Psoas muscle (tissue), 8 donors: ENCODE results near the gene LRAT. TPM values are rescaled to one million over a fixed set of nuclear protein-coding genes. Genes with fewer than 3 reads are reported as not detected.
A peak's percentile ranks its signal among the peaks of the same experiment; 100 is the strongest.

Source experiments
- ATAC-seq, 4 donors: fragments of 200-7000 bp; cut with Tn5 transposase; one replicate each; pipeline ENCODE4 v1.9.1; 2020; ENCODE audit warnings: moderate library complexity in 3 of 4, mild to moderate bottlenecking in 2 of 4
- DNase-seq, 2 donors: peaks; one replicate each; pipeline ENCODE4 v3.0.0-alpha.2; 2020
- H3K27ac ChIP-seq: fragments of 200-600 bp; one replicate; pipeline ENCODE4 v1.8.0; 2022
- H3K27me3 ChIP-seq, 3 donors: fragments of 200-600 bp in 1 of 3; one replicate each; pipeline versions ENCODE4 v1.6.1 to v1.8.0; 2013 to 2022; ENCODE audit warnings: low read length in 2 of 3, mild to moderate bottlenecking in 2 of 3, moderate library complexity in 1 of 3; ENCODE audit not compliant: insufficient read depth in 3 of 3
- H3K36me3 ChIP-seq, 2 donors: fragments of 200-600 bp in 1 of 2; one replicate each; pipeline versions ENCODE4 v1.6.1 to v1.8.0; 2013 to 2022; ENCODE audit warnings: low read depth in 1 of 2, mild to moderate bottlenecking in 1 of 2, moderate library complexity in 1 of 2; ENCODE audit not compliant: insufficient read depth in 1 of 2
- H3K4me1 ChIP-seq: fragments of 200-600 bp; one replicate; pipeline ENCODE4 v1.8.0; 2022
- H3K4me3 ChIP-seq: fragments of 200-600 bp; one replicate; pipeline ENCODE4 v1.8.0; 2022; ENCODE audit warnings: mild to moderate bottlenecking
- H3K9me3 ChIP-seq: fragments of 200-600 bp; one replicate; pipeline ENCODE4 v1.8.0; 2022
- WGBS, 3 donors: extraction: QIAGEN DNeasy Blood & Tissue Kit; methylation state at CpG; one replicate each; pipeline versions ENCODE4 v1.1.6 to v1.1.7; 2013; 5-methylcytosine and 5-hydroxymethylcytosine counted together
- intact Hi-C, 2 donors: fragments of 100-400 bp; cut with DNase I; formaldehyde crosslinking; loops; one replicate each; pipeline versions ENCODE4 v1.11.0 to v1.14.2; 2022
- polyA plus RNA-seq, 3 donors: library from polyadenylated mRNA; stranded (reverse); fragments of 200-250 nt; gene quantifications; one replicate each; pipeline ENCODE4 v1.2.3, GENCODE V29; 2013
- total RNA-seq, 4 donors: library from RNA; stranded (reverse); fragmentation: NEBNext Ultra II Directional in 2 of 4; extraction: Animal tissue kit (Norgen Biotek cat#: 25700) in 2 of 4; gene quantifications; one replicate each; pipeline versions ENCODE4 v1.2.1 to v1.2.4, GENCODE V29; 2021 to 2023
- TF ChIP-seq, protein P1 (sequence below): fragments of 200-600 bp; IDR thresholded peaks from one replicate; pipeline ENCODE4 v1.8.0; 2022; ENCODE audit warnings: antibody characterized with exemption
- donor health status: healthy with polysubstance abuse.
- donor health status: DM: no; HTN: no; CAD: no; lungs with moderate emphysema.
- donor health status: Bipolar disorder and iron deficiency.
- donor health status: healthy.
- donor health status: DM: yes; HTN: yes; CAD: no.
- donor health status: DM: no; HTN: no; CAD: no.
- donor health status: DM: no; HTN: no; CAD: no.
- donor health status: DM: yes; HTN: yes; CAD: no.

The LRAT gene
- total and polyA plus RNA-seq, 7 donors: 0.01 to 0.05 TPM; not detected in 5

DNA sequence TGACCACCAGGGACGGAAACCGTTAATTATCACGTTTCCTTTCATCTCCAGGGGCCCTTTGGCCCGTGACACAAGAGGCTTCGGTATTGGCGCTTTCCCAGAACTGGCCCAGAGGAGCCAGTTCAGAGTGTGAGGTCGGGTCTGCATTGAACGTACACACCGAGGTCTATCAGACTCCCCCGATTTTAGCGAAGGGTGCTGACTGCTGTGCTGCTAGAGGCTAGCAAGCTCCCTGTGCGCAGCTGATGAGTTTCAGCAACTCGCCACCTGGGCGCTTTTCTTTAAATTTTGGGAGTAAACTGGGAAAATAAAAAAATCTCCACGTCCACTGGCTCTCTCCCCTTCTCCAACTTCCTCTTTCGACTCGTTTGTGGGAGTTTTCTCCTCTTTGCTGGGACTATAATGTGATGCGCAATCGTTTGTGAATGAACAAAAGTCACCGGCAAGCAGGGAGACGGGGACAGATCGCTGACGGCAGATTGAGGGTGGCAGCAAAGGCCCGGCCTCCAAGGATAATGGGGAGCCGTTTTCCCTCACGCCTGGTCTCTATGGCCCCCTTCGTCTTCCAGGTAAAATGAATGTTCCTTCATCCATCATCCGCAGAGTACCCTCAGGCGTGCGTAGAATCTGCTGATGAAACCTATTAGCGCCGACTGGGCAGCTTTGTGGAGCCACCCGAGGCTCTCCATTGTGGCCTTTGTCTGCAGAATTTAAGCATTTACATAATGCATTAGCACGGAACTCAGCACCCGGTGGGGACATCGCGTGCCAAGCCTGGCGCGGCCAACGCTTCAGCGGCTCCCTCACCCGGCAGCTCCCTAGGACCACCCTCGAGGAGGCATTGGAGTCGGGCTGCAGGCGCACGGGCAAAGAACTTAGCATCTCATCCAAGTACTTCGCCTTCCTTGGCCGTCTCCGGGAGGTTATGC is 1.6 kb upstream of the LRAT start:
- no peaks in the 10 kb centered on the region for H3K9me3 ChIP-seq
- DNase-seq (no peak), ATAC-seq (no peak)
- TF ChIP-seq, protein P1, sequence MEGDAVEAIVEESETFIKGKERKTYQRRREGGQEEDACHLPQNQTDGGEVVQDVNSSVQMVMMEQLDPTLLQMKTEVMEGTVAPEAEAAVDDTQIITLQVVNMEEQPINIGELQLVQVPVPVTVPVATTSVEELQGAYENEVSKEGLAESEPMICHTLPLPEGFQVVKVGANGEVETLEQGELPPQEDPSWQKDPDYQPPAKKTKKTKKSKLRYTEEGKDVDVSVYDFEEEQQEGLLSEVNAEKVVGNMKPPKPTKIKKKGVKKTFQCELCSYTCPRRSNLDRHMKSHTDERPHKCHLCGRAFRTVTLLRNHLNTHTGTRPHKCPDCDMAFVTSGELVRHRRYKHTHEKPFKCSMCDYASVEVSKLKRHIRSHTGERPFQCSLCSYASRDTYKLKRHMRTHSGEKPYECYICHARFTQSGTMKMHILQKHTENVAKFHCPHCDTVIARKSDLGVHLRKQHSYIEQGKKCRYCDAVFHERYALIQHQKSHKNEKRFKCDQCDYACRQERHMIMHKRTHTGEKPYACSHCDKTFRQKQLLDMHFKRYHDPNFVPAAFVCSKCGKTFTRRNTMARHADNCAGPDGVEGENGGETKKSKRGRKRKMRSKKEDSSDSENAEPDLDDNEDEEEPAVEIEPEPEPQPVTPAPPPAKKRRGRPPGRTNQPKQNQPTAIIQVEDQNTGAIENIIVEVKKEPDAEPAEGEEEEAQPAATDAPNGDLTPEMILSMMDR: no peak
- intact Hi-C loops: no loop called here
- peaks cover 0 to 61% (median 18%) of the 10 kb centered on the region in 3 donors for H3K27me3 ChIP-seq
- no peaks in the 10 kb centered on the region for H3K4me1 ChIP-seq
- H3K4me3 ChIP-seq: peak overlapping the region; percentile 62
- H3K27ac ChIP-seq: no peak overlapping the region
- WGBS, 3 donors: 1 to 3% (median 1%) methylated on average over 49 of the region's 49 CpGs
- H3K36me3 ChIP-seq: no peaks in the 10 kb centered on the region

DNA sequence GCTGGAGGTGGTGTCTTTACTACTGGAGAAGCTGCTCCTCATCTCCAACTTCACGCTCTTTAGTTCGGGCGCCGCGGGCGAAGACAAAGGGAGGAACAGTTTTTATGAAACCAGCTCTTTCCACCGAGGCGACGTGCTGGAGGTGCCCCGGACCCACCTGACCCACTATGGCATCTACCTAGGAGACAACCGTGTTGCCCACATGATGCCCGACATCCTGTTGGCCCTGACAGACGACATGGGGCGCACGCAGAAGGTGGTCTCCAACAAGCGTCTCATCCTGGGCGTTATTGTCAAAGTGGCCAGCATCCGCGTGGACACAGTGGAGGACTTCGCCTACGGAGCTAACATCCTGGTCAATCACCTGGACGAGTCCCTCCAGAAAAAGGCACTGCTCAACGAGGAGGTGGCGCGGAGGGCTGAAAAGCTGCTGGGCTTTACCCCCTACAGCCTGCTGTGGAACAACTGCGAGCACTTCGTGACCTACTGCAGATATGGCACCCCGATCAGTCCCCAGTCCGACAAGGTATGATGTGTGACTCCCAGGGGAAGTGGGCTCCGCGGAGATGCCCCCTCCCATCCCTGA is 634 bp downstream of the LRAT start:
- TF ChIP-seq, protein P1: no peak
- Histone ChIP-seq H3K9me3 (no peaks in the 10 kb centered on the region), H3K27me3 (peaks cover 0 to 62% (median 18%) of the 10 kb centered on the region in 3 donors), H3K36me3 (no peaks in the 10 kb centered on the region), H3K4me1 (no peaks in the 10 kb centered on the region), H3K27ac (no peak overlapping the region), H3K4me3 (peak overlapping the region; percentile 62)
- DNase-seq (no peak), ATAC-seq (no peak)
- intact Hi-C loops: no loop called here
- WGBS, 3 donors: 3 to 5% (median 4%) methylated on average over 31 of the region's 31 CpGs

DNA sequence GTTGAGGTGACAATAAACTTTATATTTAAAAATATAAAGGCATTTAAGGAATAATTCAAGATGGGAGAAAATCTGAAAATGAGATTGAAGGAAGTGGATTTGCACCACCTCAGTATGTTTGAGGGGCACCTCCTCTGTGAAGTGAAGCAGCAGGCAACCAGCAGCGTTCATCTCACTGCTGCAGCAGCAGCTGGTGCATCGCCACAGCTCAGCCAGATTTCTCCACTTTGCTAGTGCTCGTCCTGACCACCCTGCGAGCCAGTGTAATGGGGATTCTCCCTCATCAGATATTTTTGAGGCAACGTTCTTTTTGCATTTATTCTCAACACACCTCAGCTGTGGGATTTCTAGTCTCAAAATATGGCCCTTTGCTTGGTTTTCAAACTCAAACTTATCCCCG is 13.9 kb downstream of the LRAT start:
- H3K27me3 ChIP-seq: no peaks in the 10 kb centered on the region
- no peaks in the 10 kb centered on the region for H3K4me1 ChIP-seq
- no peak for DNase-seq
- TF ChIP-seq, protein P1: no peak
- 45 to 53% (median 46%) methylated on average over 6 of the region's 6 CpGs for WGBS, 3 donors
- H3K27ac ChIP-seq: no peak overlapping the region
- H3K9me3 ChIP-seq: no peaks in the 10 kb centered on the region
- ATAC-seq: no peak
- no peaks in the 10 kb centered on the region for H3K36me3 ChIP-seq
- H3K4me3 ChIP-seq: no peak overlapping the region
- intact Hi-C loops: no loop called here

DNA sequence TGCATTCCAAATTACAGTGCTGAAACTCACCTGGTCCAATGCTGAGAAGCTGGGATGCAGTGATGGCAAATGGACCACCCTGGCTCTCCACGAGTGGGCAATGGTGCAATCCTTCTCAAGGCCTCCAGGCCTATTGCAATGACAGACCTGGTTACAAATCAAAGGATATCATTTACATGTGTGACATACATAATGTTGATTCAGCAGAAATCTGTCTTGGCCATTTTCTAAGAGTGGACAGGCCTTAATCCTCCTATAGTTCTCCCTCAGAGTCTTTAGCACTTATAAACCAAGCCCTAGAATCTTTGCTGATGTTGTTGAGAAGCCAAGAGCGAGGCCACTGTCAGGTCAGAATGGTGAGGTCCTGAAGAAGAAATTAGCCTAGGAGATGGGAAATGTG is 17.1 kb downstream of the LRAT start:
- no peaks in the 10 kb centered on the region for H3K36me3 ChIP-seq
- H3K27ac ChIP-seq: no peak overlapping the region
- intact Hi-C loops: no loop called here
- ATAC-seq (no peak), DNase-seq (no peak)
- no peaks in the 10 kb centered on the region for H3K27me3 ChIP-seq
- WGBS, 3 donors: 73 to 84% (median 77%) methylated on average over 2 of the region's 2 CpGs
- TF ChIP-seq, protein P1: no peak
- H3K4me1 ChIP-seq: no peaks in the 10 kb centered on the region
- no peaks in the 10 kb centered on the region for H3K9me3 ChIP-seq
- no peak overlapping the region for H3K4me3 ChIP-seq
